Activated T-helper 1 cell treated with anti-CD3 and anti-CD28 coated beads, Interleukin-12 subunit alpha, Interleukin-12 subunit beta, Interleukin-2, Interleukin-4 antibody, amounts not matched to agents 30 ng/mL and 10 ng/mL and 1 ng/mL, durations not matched to agents 14 hours and 24 hours and 36 hours (primary cell): ENCODE data around the gene TIPRL. TPM values are rescaled to one million over a fixed set of nuclear protein-coding genes. Genes with fewer than 3 reads are reported as not detected.
"Not testable (repeated sequence)": the region's sequence is repeated elsewhere in the genome, so short reads cannot be mapped to it uniquely, and the experiment has no call there.

Experiments used
- DNase-seq: peaks from one replicate; pipeline ENCODE4 v3.0.0; 2021; ENCODE audit warnings: low spot score
- H3K27ac Mint-ChIP-seq: one replicate; pipeline ENCODE4 v1.8.0; 2021; ENCODE audit warnings: mild to moderate bottlenecking, mixed read lengths
- H3K27me3 Mint-ChIP-seq: one replicate; pipeline ENCODE4 v1.8.0; 2022; ENCODE audit warnings: mild to moderate bottlenecking, moderate library complexity, mixed read lengths; ENCODE audit not compliant: insufficient read depth
- H3K36me3 Mint-ChIP-seq: one replicate; pipeline ENCODE4 v1.8.0; 2021; ENCODE audit warnings: low read depth, mixed read lengths
- H3K4me1 Mint-ChIP-seq: one replicate; pipeline ENCODE4 v1.8.0; 2021; ENCODE audit warnings: low read depth, mixed read lengths
- H3K4me3 Mint-ChIP-seq: one replicate; pipeline ENCODE4 v1.8.0; 2021; ENCODE audit warnings: mild to moderate bottlenecking, moderate library complexity, mixed read lengths
- H3K9me3 Mint-ChIP-seq: one replicate; pipeline ENCODE4 v1.8.0; 2021; ENCODE audit warnings: mixed read lengths
- intact Hi-C: fragments of 100-400 bp; cut with micrococcal nuclease; formaldehyde crosslinking; loops from one replicate; pipeline ENCODE4 v1.15.1; 2024
- total RNA-seq: library from RNA; stranded (reverse); gene quantifications from 2 replicates; pipeline ENCODE4 v1.2.3, GENCODE V29; 2022

TIPRL gene
- total RNA-seq, 1 donor from 2014 or later: 42.8 TPM

DNA sequence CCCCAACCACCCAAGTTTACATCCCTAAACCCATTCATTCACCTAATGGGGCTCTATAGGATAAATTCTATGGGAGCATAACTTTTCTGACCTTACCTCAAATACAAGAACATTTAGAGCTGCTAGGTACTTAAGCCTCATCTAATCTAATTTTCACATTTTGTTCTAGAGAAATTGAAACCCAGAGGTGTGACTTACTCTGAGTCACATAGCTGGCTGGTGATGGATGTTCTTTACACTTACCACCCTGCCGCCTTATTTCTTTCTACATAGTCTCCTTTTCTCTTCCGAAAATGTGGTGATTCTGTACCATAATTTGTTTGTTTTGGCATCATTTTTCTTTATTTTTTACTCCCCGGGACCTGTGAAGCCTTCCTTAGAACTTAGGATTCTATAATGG is 20.3 kb downstream of the TIPRL start:
- DNase-seq: no peak
- Mint-ChIP-seq H3K4me3 (no peak overlapping the region), H3K36me3 (peaks cover 38% of the 10 kb centered on the region), H3K9me3 (no peaks in the 10 kb centered on the region), H3K4me1 (peaks cover 9% of the 10 kb centered on the region), H3K27me3 (no peaks in the 10 kb centered on the region), H3K27ac (no peak overlapping the region)
- intact Hi-C loops: no loop called here

DNA sequence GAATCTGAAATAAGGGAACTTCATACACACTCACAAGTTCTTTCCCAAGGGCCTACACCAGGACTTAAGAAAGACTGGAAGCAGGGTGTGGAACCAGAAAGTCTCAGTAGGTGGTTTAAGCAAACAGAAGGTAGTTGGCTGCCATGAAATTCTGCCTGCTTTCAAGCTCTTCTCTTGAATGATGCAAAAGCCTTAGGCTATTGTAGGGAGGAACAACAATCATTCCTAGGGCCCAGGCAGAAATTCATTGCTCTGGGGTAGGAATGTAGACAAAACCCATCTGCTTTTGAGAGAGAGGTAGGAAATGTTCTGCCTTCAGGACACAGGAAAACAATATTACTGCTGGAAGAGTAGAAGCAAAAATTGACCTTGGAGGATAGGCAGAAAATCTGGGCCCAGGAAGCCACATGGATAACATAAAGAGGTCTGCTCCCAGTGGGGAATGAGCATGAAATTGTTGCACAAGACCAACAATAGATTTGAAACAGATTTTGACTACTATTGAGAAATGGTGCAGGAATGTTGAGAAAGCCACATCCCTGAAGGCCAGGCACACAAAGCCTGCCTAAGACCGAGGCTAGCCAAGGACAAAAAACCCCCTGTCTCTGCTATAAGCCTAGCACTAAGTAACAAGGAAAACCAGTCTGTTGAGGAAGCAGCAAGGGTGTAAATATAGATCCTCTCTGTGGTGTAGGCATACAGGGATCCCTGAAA is 24.3 kb downstream of the TIPRL start:
- no peaks in the 10 kb centered on the region for H3K9me3 Mint-ChIP-seq
- DNase-seq: no peak
- H3K27ac Mint-ChIP-seq: no peak overlapping the region
- no peak overlapping the region for H3K4me3 Mint-ChIP-seq
- intact Hi-C loops: no loop called here
- no peaks in the 10 kb centered on the region for H3K27me3 Mint-ChIP-seq
- peaks cover 40% of the 10 kb centered on the region for H3K36me3 Mint-ChIP-seq
- H3K4me1 Mint-ChIP-seq: peaks cover 5% of the 10 kb centered on the region

DNA sequence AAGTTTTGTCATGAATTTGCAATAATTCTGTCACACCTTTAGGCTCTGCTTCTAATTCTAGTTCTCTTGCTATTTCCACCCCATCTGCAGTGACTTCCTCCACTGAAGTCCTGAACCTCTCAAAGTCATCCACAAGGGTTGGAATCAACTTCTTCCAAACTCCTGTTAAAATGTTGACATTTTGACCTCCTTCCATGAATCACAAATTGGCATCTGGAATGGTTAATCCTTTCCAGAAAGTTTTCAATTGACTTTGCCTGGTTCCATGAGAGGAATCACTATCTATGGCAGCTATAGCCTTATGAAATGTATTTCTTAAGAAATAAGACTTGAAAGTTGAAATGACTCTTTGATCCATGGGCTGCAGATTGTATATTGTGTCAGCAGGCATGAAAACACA is 27.3 kb downstream of the TIPRL start:
- H3K27me3 Mint-ChIP-seq: no peaks in the 10 kb centered on the region
- DNase-seq: no peak
- H3K9me3 Mint-ChIP-seq: peaks cover under 1% of the 10 kb centered on the region
- intact Hi-C loops: no loop called here
- H3K4me3 Mint-ChIP-seq: no peak overlapping the region
- H3K4me1 Mint-ChIP-seq: no peaks in the 10 kb centered on the region
- H3K27ac Mint-ChIP-seq: no peak overlapping the region
- peaks cover 23% of the 10 kb centered on the region for H3K36me3 Mint-ChIP-seq

DNA sequence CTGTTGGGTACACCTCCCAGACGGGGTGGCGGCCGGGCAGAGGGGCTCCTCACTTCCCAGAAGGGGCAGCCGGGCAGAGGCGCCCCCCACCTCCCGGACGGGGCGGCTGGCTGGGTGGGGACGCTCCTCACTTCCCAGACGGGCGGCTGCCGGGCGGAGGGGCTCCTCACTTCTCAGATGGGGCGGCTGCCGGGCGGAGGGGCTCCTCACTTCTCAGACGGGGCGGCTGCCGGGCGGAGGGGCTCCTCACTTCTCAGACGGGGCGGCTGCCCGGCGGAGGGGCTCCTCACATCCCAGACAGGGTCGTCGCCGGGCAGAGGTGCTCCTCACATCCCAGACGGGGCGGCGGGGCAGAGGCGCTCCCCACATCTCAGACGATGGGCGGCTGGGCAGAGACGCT is 28.9 kb downstream of the TIPRL start:
- H3K9me3 Mint-ChIP-seq, H3K4me3 Mint-ChIP-seq, intact Hi-C loops, H3K4me1 Mint-ChIP-seq, H3K27me3 Mint-ChIP-seq, H3K27ac Mint-ChIP-seq, DNase-seq: not testable (repeated sequence)
- peaks cover 18% of the 10 kb centered on the region for H3K36me3 Mint-ChIP-seq

DNA sequence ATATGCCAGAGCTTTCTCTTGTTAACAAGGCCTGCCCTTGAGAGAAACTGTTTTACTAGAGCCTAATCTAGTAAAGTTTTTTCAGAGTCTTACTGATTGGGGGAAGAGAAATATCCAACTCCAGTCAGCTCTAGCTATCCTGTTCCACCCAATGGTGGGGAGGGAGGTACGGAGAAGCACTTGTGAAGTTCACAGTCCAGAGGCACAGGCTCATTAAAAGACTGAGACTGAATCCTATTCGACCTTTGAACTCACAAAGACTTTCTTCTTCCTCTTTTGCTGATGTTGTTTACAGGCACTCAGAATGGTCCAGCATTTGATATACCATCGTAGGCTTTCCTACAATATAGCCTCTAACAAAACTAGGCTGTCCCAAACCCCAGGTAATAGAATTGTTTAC is 31.6 kb downstream of the TIPRL start:
- peaks cover 17% of the 10 kb centered on the region for H3K9me3 Mint-ChIP-seq
- intact Hi-C loops: no loop called here
- H3K27ac Mint-ChIP-seq: no peak overlapping the region
- peaks cover 8% of the 10 kb centered on the region for H3K36me3 Mint-ChIP-seq
- peaks cover 8% of the 10 kb centered on the region for H3K27me3 Mint-ChIP-seq
- DNase-seq: no peak
- H3K4me1 Mint-ChIP-seq: no peaks in the 10 kb centered on the region
- no peak overlapping the region for H3K4me3 Mint-ChIP-seq

DNA sequence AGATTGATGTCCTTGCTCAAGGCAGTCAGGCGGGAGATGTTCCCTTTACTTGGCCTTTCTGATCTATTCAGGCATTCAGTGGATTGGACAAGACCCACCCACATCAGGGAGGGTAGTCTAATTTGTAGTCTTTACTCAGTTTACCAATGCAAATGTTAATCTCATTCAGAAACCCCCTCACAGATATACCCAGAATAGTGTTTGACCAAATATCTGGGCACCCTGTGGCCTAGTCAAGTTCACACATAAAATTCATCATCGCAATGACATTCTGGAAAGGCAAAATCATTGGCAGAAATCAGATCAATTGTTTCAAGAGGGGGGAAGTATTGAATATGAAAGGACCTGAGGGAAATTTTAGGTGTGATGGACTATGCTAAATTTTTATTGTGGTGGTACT is 34.6 kb downstream of the TIPRL start:
- Mint-ChIP-seq H3K4me1 (no peaks in the 10 kb centered on the region), H3K9me3 (peaks cover 17% of the 10 kb centered on the region), H3K36me3 (peaks cover 3% of the 10 kb centered on the region), H3K27me3 (peaks cover 9% of the 10 kb centered on the region), H3K4me3 (no peak overlapping the region), H3K27ac (no peak overlapping the region)
- intact Hi-C loops: no loop called here
- no peak for DNase-seq

DNA sequence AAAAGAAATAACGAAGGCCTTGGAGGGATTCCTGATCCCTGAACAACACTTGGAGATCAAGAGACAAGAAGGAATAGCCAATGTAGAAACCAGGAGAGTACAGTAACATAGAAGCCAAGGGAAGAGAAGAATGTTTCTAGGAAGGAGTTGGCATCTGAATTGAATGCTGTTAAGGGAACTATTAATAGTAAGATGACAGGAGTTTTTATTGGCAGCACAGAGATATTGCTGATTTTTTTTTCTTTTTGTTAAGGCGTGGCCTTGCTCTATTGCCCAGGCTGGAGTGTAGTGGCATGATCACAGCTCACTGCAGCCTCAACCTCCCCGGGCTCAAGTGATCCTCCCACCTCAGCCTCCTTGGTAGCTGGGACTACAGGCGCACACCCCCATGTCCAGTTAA is 37.4 kb downstream of the TIPRL start:
- Mint-ChIP-seq H3K36me3 (peaks cover 2% of the 10 kb centered on the region), H3K27ac (no peak overlapping the region), H3K4me1 (peaks cover 16% of the 10 kb centered on the region), H3K27me3 (peaks cover 9% of the 10 kb centered on the region), H3K9me3 (peaks cover 16% of the 10 kb centered on the region), H3K4me3 (no peak overlapping the region)
- intact Hi-C loops: no loop called here
- DNase-seq: no peak

DNA sequence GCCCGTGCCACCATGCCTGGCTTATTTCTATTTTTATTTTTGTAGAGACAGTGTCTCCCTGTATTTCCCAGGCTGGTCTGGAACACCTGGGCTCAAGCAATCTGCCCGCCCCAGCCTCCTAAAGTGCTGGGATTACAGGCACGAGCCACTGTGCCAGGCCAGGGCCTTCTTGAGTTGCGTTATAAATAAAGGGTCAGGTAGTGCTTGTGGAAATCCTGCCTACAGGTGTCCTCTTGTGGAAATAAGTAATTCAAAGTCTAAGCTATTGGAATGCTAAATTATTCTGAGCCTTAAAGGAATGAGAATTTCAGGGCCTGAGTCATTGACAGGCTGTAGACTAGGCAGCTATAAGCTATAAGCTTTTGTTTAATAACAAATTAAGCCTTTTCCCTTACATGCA is 38.9 kb downstream of the TIPRL start:
- Mint-ChIP-seq H3K27ac (no peak overlapping the region), H3K27me3 (peaks cover 9% of the 10 kb centered on the region), H3K4me3 (no peak overlapping the region), H3K9me3 (peaks cover 12% of the 10 kb centered on the region), H3K36me3 (no peaks in the 10 kb centered on the region), H3K4me1 (peaks cover 16% of the 10 kb centered on the region)
- intact Hi-C loops: no loop called here
- no peak for DNase-seq

DNA sequence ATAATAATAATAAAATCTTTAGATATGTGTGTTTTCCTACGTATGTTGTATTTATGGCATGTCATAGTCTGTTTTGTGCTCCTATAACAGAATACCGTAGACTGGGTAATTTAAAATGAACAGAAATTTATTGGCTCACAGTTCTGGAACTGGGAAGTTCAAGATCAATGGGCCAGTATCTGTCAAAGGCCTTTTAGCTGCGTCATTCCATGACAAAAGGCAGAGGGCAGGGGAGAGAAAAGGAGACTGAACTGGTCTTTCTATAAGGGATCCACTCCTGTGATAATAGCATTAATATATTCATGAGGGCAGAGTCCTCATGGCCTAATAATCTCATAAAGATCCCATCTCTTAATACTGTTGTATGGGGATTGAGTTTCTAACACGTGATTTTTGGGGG is 39.9 kb downstream of the TIPRL start:
- no peak for DNase-seq
- Mint-ChIP-seq H3K27me3 (peaks cover 12% of the 10 kb centered on the region), H3K27ac (no peak overlapping the region), H3K4me1 (peaks cover 20% of the 10 kb centered on the region), H3K9me3 (peaks cover 7% of the 10 kb centered on the region), H3K36me3 (peaks cover 3% of the 10 kb centered on the region), H3K4me3 (no peak overlapping the region)
- intact Hi-C loops: no loop called here

DNA sequence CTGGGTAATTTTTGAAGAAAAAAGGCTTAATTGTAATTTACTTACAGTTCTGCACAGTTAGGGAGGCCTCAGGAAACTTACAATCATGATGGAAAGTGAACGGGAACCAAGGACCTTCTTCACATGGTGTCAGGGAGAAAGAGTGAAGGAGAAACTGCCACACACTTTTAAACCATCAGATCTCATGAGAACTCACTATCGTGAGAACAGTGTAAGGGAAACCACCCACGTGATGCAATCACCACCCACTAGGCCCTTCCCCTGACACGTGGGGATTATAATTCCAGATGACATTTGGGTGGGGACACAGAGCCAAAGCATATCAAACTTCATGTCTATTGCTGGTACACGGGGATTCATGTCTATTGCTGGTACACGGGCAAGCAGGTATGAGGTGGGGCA is 41.7 kb downstream of the TIPRL start:
- peak overlapping the region; percentile 28 for H3K4me3 Mint-ChIP-seq
- peaks cover 3% of the 10 kb centered on the region for H3K36me3 Mint-ChIP-seq
- intact Hi-C loops: no loop called here
- H3K27ac Mint-ChIP-seq: no peak overlapping the region
- H3K4me1 Mint-ChIP-seq: peaks cover 38% of the 10 kb centered on the region
- peaks cover 4% of the 10 kb centered on the region for H3K27me3 Mint-ChIP-seq
- peaks cover 6% of the 10 kb centered on the region for H3K9me3 Mint-ChIP-seq
- DNase-seq: no peak

DNA sequence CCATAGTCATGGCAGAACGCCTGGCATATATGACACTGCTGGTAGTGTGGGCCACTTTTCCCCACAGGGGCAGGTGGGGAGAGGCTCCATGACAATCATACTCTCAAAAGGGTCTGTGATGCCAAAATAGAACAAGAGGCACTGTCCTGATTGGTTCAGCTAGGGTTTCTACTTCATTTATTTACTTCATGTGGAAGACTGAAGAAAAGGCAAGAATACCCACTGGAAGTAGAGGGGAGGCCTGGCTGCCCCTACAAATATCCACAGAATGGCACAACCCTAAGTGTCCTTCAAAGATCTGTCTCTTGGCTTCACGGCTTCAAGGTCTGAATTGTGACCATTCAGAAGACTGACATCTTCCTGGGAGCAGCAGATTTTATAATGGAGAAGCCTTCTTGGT is 42.5 kb downstream of the TIPRL start:
- Mint-ChIP-seq H3K36me3 (peaks cover 3% of the 10 kb centered on the region), H3K27me3 (peaks cover 4% of the 10 kb centered on the region), H3K9me3 (peaks cover 6% of the 10 kb centered on the region), H3K4me3 (no peak overlapping the region), H3K4me1 (peaks cover 38% of the 10 kb centered on the region), H3K27ac (no peak overlapping the region)
- DNase-seq: no peak
- intact Hi-C loops: no loop called here

DNA sequence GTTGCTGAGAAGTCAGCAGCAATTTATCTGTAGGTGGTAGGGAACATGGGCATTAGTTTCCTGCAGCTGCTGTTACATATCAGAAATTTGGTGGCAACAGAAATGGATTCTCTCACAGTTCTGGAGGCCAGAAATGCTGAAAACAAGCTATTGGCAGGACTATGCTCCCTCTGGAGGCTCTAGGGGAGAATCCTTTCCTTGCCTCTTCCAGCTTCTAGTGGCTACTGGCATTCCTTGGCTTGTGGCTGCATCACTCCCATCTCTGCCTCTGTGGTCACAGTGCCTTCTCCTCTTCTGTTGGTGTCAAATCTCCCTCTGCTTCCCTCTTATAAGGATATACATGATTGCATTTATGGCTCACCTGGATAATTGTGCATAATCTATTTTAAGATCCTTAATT is 44.5 kb downstream of the TIPRL start:
- Mint-ChIP-seq H3K27ac (peak overlapping the region; percentile 59), H3K9me3 (peaks cover 6% of the 10 kb centered on the region), H3K4me3 (no peak overlapping the region), H3K4me1 (peaks cover 52% of the 10 kb centered on the region), H3K36me3 (peaks cover 15% of the 10 kb centered on the region), H3K27me3 (peaks cover 4% of the 10 kb centered on the region)
- intact Hi-C loops: loop anchor here (2.0 kb wide), 2 partner anchors 14 to 26 kb away; no protein-coding TSS in a partner anchor
- no peak for DNase-seq

DNA sequence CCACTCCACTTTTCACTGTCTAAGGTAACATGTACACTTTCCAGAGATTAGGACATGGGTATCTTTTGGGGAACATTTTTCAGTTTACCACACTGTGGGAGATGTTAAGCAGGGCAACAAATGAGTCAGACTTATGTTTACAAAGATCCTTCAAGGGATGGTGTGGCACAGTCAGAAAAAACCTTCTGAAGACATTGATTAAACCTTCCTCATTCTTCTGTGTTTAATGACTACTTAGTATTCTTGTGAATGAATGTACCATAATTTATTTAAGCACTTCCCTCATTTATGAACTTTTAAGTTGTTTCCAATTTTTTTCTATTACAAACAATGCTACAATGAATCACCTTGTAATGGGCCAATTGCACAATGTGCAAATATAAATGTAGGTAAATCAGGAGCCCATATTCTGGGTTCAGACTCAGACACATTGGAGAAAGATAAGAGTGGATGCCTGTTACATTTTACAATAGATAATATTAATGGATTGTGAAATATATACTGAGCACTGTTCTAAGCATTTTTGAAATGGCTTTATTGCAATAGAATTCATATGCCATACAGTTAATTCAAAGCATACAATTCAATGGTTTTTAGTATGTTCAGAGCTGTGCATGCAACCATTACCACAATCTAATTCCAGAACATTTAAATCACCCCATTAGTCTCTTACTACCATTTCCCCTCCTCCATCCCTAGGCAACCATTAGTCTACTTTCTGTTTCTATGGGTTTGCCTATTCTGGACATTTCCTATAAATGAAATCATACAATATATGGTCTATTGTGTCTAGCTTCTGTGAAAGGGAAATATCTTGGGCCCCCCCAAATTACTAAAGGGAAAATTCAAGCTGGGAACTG is 45.1 kb downstream of the TIPRL start:
- H3K4me3 Mint-ChIP-seq: no peak overlapping the region

More for the DNA sequence above, 45.1 kb downstream of the TIPRL start:
- peak overlapping the region; percentile 59 for H3K27ac Mint-ChIP-seq
- peaks cover 6% of the 10 kb centered on the region for H3K9me3 Mint-ChIP-seq
- no peak for DNase-seq
- peaks cover 59% of the 10 kb centered on the region for H3K4me1 Mint-ChIP-seq
- H3K36me3 Mint-ChIP-seq: peaks cover 18% of the 10 kb centered on the region
- intact Hi-C loops: loop anchor here (2.0 kb wide), 2 partner anchors 13 to 27 kb away; no protein-coding TSS in a partner anchor
- H3K27me3 Mint-ChIP-seq: peaks cover 4% of the 10 kb centered on the region
